Muscle layer of duodenum (tissue), 2 donors: ENCODE results near the gene SSBP4.

ENCODE experiments used
- H3K27ac ChIP-seq: one replicate; pipeline ENCODE4 v1.7.0; 2013; ENCODE audit warnings: mild to moderate bottlenecking, low read length
- H3K27me3 ChIP-seq: one replicate; pipeline ENCODE4 v1.7.0; 2013; ENCODE audit warnings: low read depth, mild to moderate bottlenecking, control low read depth, low read length
- H3K36me3 ChIP-seq, 2 donors: one replicate each; pipeline ENCODE4 v1.7.0; 2013; ENCODE audit warnings: low read length in 2 of 2, control low read depth in 1 of 2, mild to moderate bottlenecking in 1 of 2; ENCODE audit not compliant: insufficient read depth in 2 of 2, control insufficient read depth in 1 of 2
- H3K4me1 ChIP-seq, 2 donors: one replicate each; pipeline ENCODE4 v1.7.0; 2013; ENCODE audit warnings: low read length in 2 of 2, mild to moderate bottlenecking in 2 of 2, control low read depth in 1 of 2, moderate library complexity in 1 of 2; ENCODE audit not compliant: insufficient read depth in 2 of 2, control insufficient read depth in 1 of 2
- H3K4me3 ChIP-seq, 2 donors: one replicate each; pipeline ENCODE4 v1.7.0; 2013; ENCODE audit warnings: low read length in 2 of 2, low read depth in 1 of 2, mild to moderate bottlenecking in 1 of 2
- H3K9me3 ChIP-seq, 2 donors: one replicate each; pipeline ENCODE4 v1.7.0; 2013; ENCODE audit warnings: low read length in 2 of 2, control low read depth in 1 of 2, mild to moderate bottlenecking in 1 of 2; ENCODE audit not compliant: control insufficient read depth in 1 of 2
- donor health status: healthy.

SSBP4 gene

DNA sequence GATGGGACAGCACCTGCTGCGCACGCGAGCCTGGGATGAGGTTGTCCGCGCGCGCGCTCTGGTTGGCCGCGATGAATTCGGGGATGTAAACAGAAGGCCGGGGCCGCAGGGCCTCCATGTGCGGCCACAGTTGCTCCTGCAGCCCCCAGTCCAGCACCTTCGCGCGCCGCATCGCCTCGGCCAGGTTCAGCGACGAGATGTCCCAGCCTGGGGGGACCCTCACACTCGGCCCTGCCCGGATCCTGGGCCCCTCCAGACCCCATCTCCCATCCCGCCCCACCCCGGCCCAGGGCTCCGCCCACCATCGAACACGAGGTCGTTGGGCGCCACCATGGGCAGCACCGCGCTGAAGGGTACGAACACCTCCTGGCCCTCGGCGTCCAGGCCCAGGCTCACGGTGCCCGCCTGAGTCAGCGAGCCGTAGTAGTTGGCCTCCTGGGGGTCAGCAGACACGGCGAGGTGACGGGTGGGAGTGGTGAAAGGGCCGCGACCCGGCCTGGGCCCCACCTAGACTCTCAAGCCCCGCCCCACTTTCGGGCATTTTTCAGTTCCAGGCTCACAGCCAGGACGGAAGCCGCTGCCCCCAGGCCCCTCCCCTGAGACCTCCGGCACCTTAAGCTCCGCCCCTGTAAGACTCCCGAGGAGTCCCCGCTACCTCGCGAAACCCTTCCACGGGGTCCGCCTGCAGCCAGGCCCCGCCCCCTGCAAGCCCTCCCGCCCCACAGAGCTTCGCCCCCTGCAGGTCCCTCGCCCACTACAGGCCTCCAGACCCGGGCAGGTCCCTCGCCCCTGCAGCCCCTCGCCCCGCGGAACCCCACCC lies 17.7 kb downstream of the SSBP4 start:
- Histone ChIP-seq H3K36me3 (no peaks in the 10 kb centered on the region), H3K27ac (no peak overlapping the region), H3K9me3 (no peaks in the 10 kb centered on the region), H3K4me1 (peaks cover 4 to 36% of the 10 kb centered on the region in 2 donors), H3K27me3 (no peaks in the 10 kb centered on the region), H3K4me3 (peak overlapping the region in 1 of 2 donors; percentile 62)

DNA sequence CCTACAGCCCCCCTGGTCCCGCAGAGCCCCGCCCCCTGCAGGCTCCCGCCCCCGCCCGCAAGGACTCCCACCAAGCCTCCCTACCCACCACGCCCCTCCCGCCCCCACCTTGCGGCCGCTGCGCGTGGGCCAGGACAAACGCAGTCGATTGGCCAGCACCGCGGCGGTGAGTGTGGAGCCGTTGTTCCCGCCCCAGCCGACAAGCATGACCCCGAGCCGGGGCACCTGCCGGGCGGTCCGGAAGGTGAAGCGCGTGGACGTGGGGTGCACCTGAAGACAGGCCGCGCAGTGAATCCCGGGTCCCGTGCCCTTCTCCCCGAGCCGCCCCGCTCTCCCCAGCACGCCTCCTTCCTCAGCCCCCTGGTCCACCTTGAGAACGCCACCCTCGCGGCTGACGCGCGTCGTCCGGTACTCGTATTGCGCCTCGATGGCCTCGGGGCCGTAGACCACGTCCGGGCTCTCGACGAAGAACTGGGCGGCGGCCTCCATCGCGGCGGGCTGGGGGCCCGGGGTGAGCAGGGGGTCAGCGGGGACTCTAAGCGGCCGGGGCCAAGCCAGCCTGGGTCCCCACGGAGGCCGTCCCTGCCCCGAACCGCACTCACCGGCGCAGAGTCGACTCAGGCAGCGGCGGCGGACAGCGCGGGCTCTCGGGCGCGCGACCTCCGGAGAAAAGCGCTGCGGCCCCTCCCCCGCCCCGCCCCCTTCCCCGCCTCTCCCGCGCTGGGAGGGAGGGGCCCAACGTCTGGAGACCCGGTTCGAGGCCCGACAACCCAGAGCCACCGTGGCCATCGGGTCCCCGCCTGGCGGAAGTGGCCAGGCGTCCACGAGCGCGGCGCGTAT lies 18.5 kb downstream of the SSBP4 start, which contains the start of gene ISYNA1:
Gene ISYNA1, minus strand, starts transcription at position 643 of the 840 bp plus-strand sequence. Its CDS starts 154 bp downstream, at position 489.
- Histone ChIP-seq H3K27me3 (no peaks in the 10 kb centered on the region), H3K4me3 (peak within 1 kb of the TSS in 1 of 2 donors; percentile 62), H3K9me3 (no peaks in the 10 kb centered on the region), H3K36me3 (no peaks in the 10 kb centered on the region), H3K27ac (no peak within 1 kb of the TSS), H3K4me1 (peaks cover 7 to 33% of the 10 kb centered on the region in 2 donors)

DNA sequence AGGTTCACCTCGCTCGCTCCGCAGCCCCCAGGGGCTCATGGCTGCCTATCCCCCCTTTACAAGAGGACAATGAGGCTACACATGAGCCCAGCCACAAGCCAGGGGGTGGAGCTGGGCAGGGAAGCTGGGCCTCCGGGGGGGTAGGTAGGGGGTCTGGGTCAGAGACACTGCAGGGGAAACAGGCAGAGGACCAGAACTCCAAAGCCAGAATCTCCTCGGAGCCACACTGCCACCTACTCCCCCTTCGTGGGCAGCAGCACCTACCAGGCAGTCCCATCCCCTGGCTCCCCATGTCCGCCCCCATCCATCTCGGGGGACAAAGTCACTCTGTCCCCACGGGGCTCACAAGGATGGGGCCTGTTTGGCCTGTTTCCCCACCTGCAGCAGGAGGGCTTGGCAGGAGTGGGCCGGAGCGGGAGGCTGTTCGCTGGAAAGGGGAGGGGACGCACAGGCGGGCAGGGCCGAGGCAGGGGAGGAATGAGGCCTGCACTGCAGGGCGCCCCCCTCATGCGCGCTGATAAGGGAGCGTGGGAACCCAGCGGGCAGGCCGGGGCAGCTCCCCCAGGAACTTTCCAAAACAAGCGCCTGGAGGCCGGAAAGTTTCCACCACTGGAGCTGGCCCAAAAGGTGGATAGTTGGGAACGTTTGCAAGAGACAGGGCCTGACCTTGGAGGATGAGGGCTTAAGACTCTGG lies 19.3 kb downstream of the SSBP4 start:
- Histone ChIP-seq H3K36me3 (peaks cover 2 to 3% of the 10 kb centered on the region in 2 donors), H3K4me1 (peaks cover 7 to 33% of the 10 kb centered on the region in 2 donors), H3K27ac (no peak overlapping the region)

DNA sequence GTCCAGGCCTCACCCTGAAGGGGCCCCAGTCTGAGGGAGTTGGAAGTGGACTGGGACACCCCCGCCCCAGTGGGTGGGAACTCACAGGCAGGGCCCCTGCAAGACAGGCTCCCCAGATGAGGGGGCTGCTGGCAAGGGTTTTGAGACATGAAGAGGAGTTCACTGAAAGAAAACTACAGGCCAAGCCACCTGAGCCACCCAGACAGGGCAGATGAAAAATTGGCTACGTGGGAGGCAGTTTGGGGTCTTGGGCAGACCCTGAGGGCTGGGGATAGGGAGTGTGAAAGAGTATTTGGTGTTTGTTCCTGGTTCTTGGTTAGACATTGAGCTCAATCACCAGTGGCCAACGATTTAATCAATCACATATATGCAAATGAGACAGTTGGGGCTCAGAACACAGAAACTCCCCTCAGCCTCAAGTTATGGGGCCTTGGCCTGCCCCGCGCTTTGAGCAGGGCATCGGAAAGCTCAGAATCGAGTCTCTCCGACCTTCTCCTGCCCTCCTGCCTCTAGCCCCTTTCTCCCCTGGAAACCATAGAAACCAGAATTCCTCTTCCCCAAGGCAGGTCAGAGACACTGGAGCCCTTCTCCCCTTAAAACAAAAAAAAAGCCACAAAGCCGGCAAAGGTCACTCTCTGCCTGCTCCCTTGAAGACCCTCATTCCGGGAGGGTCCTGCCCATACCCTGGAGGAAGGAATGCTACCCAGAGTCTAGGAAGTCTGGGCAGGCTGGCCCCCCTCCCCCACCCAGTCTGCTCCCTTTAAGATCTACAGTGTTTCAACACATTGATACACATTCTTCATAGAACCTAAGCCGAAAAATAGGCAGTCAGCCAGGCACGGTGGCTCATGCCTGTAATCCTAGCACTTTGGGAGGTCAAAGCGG lies 20.1 kb downstream of the SSBP4 start:
- H3K27me3 ChIP-seq: no peaks in the 10 kb centered on the region
- H3K9me3 ChIP-seq: no peaks in the 10 kb centered on the region
- no peak overlapping the region for H3K4me3 ChIP-seq
- peaks cover 7 to 29% of the 10 kb centered on the region in 2 donors for H3K4me1 ChIP-seq
- no peak overlapping the region for H3K27ac ChIP-seq
- H3K36me3 ChIP-seq: peaks cover 10 to 11% of the 10 kb centered on the region in 2 donors

More for the DNA sequence above, 19.3 kb downstream of the SSBP4 start:
- Histone ChIP-seq H3K4me3 (peak overlapping the region in 1 of 2 donors; percentile 62), H3K27me3 (no peaks in the 10 kb centered on the region), H3K9me3 (no peaks in the 10 kb centered on the region)

DNA sequence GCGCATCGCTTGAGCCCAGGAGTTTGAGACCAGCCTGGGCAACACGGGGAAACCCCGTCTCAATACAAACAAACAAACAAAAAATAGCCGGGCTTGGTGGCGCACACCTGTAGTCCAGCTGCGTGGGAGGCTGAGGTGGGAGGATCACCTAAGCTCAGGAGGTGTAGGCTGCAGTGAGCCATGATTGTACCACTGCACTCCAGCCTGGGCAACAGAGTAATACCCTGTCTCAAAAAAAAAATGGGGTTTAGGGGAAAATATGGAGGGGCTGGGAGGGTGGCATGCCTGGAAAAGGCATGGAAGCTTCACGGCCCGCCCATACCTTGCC lies 20.7 kb downstream of the SSBP4 start:
- Histone ChIP-seq H3K4me3 (no peak overlapping the region), H3K27ac (no peak overlapping the region), H3K27me3 (no peaks in the 10 kb centered on the region), H3K36me3 (peaks cover 16 to 17% of the 10 kb centered on the region in 2 donors), H3K9me3 (no peaks in the 10 kb centered on the region), H3K4me1 (peaks cover 7 to 23% of the 10 kb centered on the region in 2 donors)

DNA sequence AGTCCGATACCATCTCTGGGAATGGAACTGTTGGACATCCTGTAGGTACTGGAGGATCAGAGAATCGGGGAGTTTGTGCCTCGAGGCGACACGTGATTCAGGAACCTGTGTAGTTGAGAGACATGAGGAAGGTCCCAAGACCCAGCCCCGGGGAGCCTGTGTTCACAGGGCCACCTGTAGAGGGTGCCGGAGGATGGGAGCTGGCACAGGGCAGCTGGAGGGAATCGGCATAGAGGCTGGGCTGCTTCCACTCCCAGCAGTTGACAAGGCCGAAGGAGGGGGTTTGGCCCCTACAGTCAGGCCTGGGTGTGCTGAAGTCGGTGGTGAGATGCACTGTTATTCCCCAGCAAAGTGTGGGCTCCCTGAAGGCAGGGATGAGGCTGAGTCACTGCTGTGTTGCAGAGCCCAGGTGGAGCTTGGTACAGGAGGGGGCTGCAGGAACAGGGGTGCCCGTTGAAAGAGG lies 21.2 kb downstream of the SSBP4 start:
- no peak overlapping the region for H3K4me3 ChIP-seq
- no peak overlapping the region for H3K27ac ChIP-seq
- no peaks in the 10 kb centered on the region for H3K27me3 ChIP-seq
- peaks cover 16 to 21% of the 10 kb centered on the region in 2 donors for H3K36me3 ChIP-seq
- peaks cover 7 to 23% of the 10 kb centered on the region in 2 donors for H3K4me1 ChIP-seq
- H3K9me3 ChIP-seq: no peaks in the 10 kb centered on the region

DNA sequence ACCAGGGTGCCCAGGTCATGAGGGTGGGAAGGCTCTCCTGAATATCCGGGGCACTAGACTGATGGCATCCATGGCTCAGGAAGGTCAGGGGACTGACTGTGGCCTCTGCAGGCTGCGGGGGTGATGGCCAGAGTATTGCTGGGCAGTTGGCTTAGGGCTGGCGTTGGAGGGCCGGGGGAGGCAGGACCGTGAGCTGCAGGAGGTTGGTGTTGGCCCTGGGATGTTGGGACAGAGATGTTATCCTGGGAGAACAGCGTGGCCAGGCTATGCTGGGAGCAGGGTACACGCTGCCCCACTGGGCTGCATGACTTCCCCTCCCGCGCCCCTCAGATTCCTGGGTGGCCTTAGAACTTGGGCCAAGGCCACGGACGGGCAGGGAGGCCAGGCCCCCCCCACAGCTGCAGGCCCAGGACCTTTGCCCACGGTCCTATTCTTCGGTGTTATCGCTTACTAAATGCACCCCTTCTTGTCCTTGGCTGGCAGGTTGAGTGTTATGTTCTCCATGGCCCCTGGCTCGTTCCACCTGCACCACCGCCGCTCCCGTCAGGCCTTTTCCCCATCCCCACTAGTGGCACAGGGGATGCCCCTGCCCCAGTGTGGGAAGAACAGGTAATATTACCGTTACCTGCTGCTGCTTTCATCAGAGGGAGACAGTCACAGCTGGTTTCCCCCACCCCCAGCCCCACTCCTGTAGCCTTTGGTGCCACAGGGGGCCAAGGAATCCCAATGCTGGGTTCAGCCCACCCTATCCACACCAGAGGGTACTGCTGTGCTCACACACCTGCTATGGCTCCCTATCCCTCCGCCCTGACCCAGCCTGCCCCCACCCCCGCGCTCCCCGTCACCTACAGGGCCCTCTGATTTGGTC lies 22.0 kb downstream of the SSBP4 start:
- peaks cover 7 to 23% of the 10 kb centered on the region in 2 donors for H3K4me1 ChIP-seq
- H3K27ac ChIP-seq: no peak overlapping the region

DNA sequence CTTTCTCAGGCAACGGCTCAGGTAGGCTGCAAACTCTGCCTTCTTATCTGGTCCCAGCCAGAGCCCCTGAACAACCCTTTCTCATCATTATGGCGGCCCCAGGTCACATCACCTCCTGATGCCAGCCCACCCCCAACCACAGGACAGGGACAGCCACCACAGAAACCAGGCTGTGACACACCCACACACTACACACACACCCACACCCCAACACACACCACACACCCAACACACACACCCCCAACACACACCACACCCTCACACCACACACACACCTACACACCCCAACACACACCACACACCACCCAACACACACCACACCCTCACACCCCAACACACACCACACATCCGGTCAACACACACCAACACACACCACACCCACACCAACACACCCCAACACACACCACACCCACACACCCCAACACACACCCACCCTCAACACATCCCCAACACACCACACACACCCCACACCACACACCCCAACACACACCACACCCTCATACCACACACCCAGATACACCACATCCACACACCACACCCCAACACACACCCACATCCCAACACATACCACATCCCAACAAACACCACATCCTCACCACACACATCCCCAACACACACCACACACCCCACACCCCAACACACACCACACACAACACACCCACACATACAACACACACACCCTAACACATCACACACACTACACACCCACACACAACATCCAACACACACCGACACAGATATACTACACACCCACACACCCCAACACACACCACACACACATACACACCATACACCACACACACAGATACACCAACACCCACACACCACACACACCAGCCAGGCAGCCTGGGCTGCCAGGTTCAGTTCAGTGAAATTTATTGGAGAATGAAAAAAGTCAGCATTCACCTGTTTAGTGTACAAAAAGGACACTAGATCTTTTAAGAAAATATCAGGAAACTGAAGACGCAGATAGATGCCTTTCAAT lies 22.9 kb downstream of the SSBP4 start:
- no peaks in the 10 kb centered on the region for H3K27me3 ChIP-seq
- no peak overlapping the region for H3K4me3 ChIP-seq
- H3K4me1 ChIP-seq: peaks cover 7 to 15% of the 10 kb centered on the region in 2 donors
- no peak overlapping the region for H3K27ac ChIP-seq
- no peaks in the 10 kb centered on the region for H3K9me3 ChIP-seq
- peaks cover 21 to 37% of the 10 kb centered on the region in 2 donors for H3K36me3 ChIP-seq

More for the DNA sequence above, 22.0 kb downstream of the SSBP4 start:
- Histone ChIP-seq H3K27me3 (no peaks in the 10 kb centered on the region), H3K9me3 (no peaks in the 10 kb centered on the region), H3K4me3 (no peak overlapping the region), H3K36me3 (peaks cover 21 to 28% of the 10 kb centered on the region in 2 donors)

DNA sequence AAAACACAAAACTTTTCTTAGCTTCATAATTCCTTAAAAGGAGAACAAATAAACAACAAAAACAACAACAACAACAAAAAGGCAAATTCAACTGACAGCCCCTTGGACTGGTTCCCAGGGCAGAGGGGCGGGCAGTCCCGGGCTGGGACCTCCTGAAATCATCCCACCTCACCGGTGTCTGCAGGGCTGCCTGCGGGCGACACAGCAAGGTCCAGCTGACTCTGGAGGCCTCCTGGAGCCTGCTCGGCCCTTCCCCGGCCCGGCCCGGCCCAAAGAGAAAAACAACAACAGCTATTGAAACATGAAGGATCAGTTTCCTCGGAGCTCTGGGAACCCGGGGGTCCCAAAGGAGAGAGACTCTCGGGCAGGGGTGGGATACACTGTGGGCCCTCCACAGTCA lies 23.7 kb downstream of the SSBP4 start:
- H3K36me3 ChIP-seq: peaks cover 21 to 46% of the 10 kb centered on the region in 2 donors
- H3K27me3 ChIP-seq: no peaks in the 10 kb centered on the region
- H3K9me3 ChIP-seq: no peaks in the 10 kb centered on the region
- H3K4me1 ChIP-seq: peaks cover 7 to 13% of the 10 kb centered on the region in 2 donors
- no peak overlapping the region for H3K27ac ChIP-seq
- no peak overlapping the region for H3K4me3 ChIP-seq
